ENCODE measurements around the gene SST. TPM values are rescaled to one million over a fixed set of nuclear protein-coding genes. Genes with fewer than 3 reads are reported as not detected.

The SST gene
- total RNA-seq, 4 donors from 2014 or later: not detected

DNA sequence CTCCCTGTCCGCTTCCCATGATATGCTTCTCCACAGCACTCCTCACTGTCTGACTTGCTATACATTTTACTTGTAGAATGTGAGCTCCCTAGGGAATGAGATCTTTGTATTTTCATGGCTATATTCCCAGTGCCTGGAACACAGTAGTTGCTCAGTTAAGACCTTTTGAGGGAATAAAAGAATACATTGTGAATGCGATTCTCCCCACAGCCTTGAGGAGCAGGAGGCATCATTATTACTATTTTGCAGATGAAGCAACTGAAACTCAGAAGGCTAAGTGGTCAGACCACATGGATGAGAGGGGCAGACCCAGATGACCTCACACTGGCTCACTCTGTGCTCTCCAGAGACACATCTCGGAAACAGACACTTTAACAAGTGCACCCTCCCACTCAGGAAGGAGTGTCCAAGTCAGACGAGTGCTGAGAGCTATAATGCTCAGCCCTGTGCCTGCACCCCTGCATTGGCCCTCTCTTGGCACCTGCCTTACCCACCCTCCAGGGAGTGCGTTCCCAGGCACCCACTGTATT, 46.8 kb downstream of the SST start:
- intact Hi-C loops (cut with DNase I): no loop called here
- WGBS, 2 donors: 44 to 48% methylated on average over 4 of the region's 5 CpGs
- H3K27me3 ChIP-seq: peaks cover 0 to 6% (median 0%) of the 10 kb centered on the region in 4 donors
- H3K4me1 ChIP-seq: no peaks in the 10 kb centered on the region
- H3K9me3 ChIP-seq: no peaks in the 10 kb centered on the region
- no peaks in the 10 kb centered on the region for H3K36me3 ChIP-seq
- no peak overlapping the region for H3K27ac ChIP-seq
- H3K4me3 ChIP-seq: no peak overlapping the region
- no peak for DNase-seq
- TF ChIP-seq CTCF (IDR thresholded peaks at IDR 0.05) (no peak), POLR2A (IDR thresholded peaks at IDR 0.05) (no peak)

DNA sequence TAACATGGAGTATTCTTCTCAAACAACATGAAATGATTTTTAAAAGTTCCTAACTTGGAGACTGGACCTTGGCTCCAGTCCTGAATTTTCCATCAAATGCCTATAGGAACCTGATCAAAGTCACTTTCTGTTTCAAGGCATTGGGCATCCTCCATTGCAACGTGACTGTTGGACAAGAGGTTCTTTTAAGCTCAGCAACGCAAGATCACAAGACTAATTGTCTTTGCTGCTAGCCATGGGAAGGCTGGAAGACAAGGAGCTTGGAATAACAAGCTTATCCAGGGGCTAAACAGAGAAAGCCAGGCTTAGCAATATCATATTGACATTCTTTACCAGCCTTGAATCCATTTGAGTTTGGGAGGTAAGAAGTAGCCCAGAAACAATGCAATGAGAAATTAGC, 48.3 kb downstream of the SST start:
- 35 to 42% methylated on average over 2 of the region's 2 CpGs for WGBS, 2 donors
- H3K27me3 ChIP-seq: peaks cover 0 to 6% (median 0%) of the 10 kb centered on the region in 4 donors
- no peak for DNase-seq

DNA sequence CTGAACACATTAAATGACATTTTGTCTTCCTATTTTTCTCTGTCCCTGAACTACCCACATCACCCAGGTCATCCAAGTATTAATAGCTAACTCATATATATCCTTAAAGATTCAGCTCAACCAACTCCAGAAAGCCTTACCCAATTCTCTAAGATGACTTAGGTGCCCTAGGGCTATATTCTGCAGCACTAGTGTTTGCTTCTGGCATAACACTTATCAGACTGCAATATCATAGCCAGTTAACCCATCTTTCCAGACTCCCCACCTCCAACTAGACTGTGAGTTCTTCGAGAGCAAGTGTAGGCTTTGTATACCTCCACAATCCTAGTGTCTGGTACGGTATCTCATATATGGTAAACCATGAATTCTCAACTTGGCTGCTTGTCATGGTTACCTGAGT, 50.7 kb downstream of the SST start:
- TF ChIP-seq CTCF (IDR thresholded peaks at IDR 0.05) (no peak), POLR2A (IDR thresholded peaks at IDR 0.05) (no peak)
- intact Hi-C loops (cut with DNase I): no loop called here
- Histone ChIP-seq H3K4me3 (no peak overlapping the region), H3K27ac (no peak overlapping the region), H3K27me3 (no peaks in the 10 kb centered on the region), H3K9me3 (no peaks in the 10 kb centered on the region), H3K36me3 (no peaks in the 10 kb centered on the region), H3K4me1 (no peaks in the 10 kb centered on the region)
- 79 to 90% methylated on average over 2 of the region's 2 CpGs for WGBS, 2 donors
- DNase-seq: no peak

More for the DNA sequence above, 48.3 kb downstream of the SST start:
- no peak overlapping the region for H3K4me3 ChIP-seq
- no peaks in the 10 kb centered on the region for H3K9me3 ChIP-seq
- no peak overlapping the region for H3K27ac ChIP-seq
- no peaks in the 10 kb centered on the region for H3K4me1 ChIP-seq
- H3K36me3 ChIP-seq: no peaks in the 10 kb centered on the region
- intact Hi-C loops (cut with DNase I): no loop called here
- TF ChIP-seq POLR2A (IDR thresholded peaks at IDR 0.05) (no peak), CTCF (IDR thresholded peaks at IDR 0.05) (no peak)

Other genes starting within 250 kb of the SST start
- not detected for gene RTP2, start 32.2 kb upstream of the SST start, total RNA-seq
- gene BCL6, start 75.1 kb upstream of the SST start, total RNA-seq: 10 to 100 TPM; 30.8 to 94.4 (median 42.6) TPM

Data from esophagus squamous epithelium (tissue), 5 donors.